Prostate gland (tissue), 2 donors: ENCODE measurements around the gene SORBS1. TPM values are rescaled to one million over a fixed set of nuclear protein-coding genes. Genes with fewer than 3 reads are reported as not detected.
A peak's percentile ranks its signal among the peaks of the same experiment; 100 is the strongest.

Source experiments
- DNase-seq: peaks from one replicate; pipeline ENCODE4 v3.0.0-alpha.2; 2019; ENCODE audit warnings: low spot score
- H3K27ac ChIP-seq, 2 donors: fragments of 200-600 bp; sonication (generic); 2 replicates each; pipeline ENCODE4 v1.5.1; 2017 to 2019
- H3K27me3 ChIP-seq: fragments of 200-600 bp; sonication (generic); replicated peaks from 2 replicates; pipeline ENCODE4 v1.5.1; 2019; ENCODE audit not compliant: insufficient read depth
- H3K36me3 ChIP-seq, 2 donors: fragments of 200-600 bp; sonication (generic); 1 replicate in 1 of 2; 2 replicates in 1 of 2; pipeline versions ENCODE4 v1.5.1 to v1.8.1; 2017 to 2019
- H3K4me1 ChIP-seq: fragments of 200-600 bp; sonication (generic); replicated peaks from 2 replicates; pipeline ENCODE4 v1.5.1; 2019
- H3K4me3 ChIP-seq, 2 donors: fragments of 200-600 bp; sonication (generic); 2 replicates each; pipeline ENCODE4 v1.5.1; 2017 to 2019
- H3K9me3 ChIP-seq: fragments of 200-600 bp; sonication (generic); 2 replicates; pipeline ENCODE4 v1.5.1; 2017
- POLR2A ChIP-seq: fragments of 450-650 bp; IDR thresholded peaks from one replicate; pipeline ENCODE4 v1.6.1; 2016; ENCODE audit warnings: antibody characterized with exemption, mild to moderate bottlenecking
- POLR2AphosphoS5 ChIP-seq: sonication (generic); formaldehyde crosslinking; IDR thresholded peaks from one replicate; pipeline ENCODE4 v1.6.1; 2017; ENCODE audit warnings: antibody characterized with exemption
- WGBS: methylation state at CpG from one replicate; pipeline ENCODE4 v1.1.5; 2018; 5-methylcytosine and 5-hydroxymethylcytosine counted together
- intact Hi-C: fragments of 100-400 bp; cut with DNase I; formaldehyde crosslinking; loops from one replicate; pipeline ENCODE4 v1.14.2; 2022
- total RNA-seq, 2 donors: library from RNA; depleted of rRNA; stranded (reverse); fragments of >200 nt; gene quantifications; one replicate each; pipeline ENCODE4 v1.1.0, GENCODE V29; 2016
- TF ChIP-seq, protein P1 (sequence below), 4 experiments: fragments of 200-600 bp in 2 of 4; fragments of 450-650 bp in 2 of 4; sonication (generic) in 2 of 4; IDR thresholded peaks; 1 replicate in 3 of 4; 2 replicates in 1 of 4; pipeline ENCODE4 v1.5.1; 2016 to 2019; ENCODE audit warnings: antibody characterized with exemption in 4 of 4, mild to moderate bottlenecking in 2 of 4, moderate library complexity in 2 of 4

SORBS1 gene
- total RNA-seq, 2 donors from 2014 or later: 84.6 to 189 TPM

DNA sequence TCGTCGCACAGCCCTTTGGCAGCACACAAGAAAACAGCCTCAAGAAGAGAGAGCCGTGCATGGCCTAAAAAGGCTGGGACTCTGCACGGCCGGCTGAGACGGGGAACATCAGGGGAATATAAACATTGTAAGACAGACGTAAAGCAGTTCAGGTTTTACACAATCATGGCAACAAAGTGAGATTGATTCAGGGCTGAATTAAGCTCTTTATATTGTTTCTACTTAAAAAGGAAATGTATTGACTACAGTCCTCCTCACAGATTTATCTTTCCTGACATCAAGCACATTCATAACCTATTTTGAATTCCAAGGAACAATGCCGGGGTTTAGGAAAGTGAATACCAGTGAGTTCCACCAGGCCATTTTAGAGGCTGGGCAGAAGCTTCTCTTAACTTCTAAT lies 25.2 kb downstream of the SORBS1 start:
- TF ChIP-seq, protein P1, sequence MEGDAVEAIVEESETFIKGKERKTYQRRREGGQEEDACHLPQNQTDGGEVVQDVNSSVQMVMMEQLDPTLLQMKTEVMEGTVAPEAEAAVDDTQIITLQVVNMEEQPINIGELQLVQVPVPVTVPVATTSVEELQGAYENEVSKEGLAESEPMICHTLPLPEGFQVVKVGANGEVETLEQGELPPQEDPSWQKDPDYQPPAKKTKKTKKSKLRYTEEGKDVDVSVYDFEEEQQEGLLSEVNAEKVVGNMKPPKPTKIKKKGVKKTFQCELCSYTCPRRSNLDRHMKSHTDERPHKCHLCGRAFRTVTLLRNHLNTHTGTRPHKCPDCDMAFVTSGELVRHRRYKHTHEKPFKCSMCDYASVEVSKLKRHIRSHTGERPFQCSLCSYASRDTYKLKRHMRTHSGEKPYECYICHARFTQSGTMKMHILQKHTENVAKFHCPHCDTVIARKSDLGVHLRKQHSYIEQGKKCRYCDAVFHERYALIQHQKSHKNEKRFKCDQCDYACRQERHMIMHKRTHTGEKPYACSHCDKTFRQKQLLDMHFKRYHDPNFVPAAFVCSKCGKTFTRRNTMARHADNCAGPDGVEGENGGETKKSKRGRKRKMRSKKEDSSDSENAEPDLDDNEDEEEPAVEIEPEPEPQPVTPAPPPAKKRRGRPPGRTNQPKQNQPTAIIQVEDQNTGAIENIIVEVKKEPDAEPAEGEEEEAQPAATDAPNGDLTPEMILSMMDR (IDR thresholded peaks at IDR 0.05): no peak
- TF ChIP-seq POLR2AphosphoS5: peak; percentile 63
- TF ChIP-seq POLR2A: no peak
- H3K4me1 ChIP-seq: no peaks in the 10 kb centered on the region
- peak; percentile 24 for DNase-seq
- H3K27ac ChIP-seq: peak overlapping the region; percentile 69 to 71
- H3K36me3 ChIP-seq: no peaks in the 10 kb centered on the region
- WGBS: 20% methylated on average over 8 of the region's 8 CpGs
- H3K27me3 ChIP-seq: no peaks in the 10 kb centered on the region
- H3K4me3 ChIP-seq: no peak overlapping the region
- no peaks in the 10 kb centered on the region for H3K9me3 ChIP-seq
- intact Hi-C loops: loop anchor here (5.0 kb wide), 1 partner anchor 59 kb away; no protein-coding TSS in a partner anchor

DNA sequence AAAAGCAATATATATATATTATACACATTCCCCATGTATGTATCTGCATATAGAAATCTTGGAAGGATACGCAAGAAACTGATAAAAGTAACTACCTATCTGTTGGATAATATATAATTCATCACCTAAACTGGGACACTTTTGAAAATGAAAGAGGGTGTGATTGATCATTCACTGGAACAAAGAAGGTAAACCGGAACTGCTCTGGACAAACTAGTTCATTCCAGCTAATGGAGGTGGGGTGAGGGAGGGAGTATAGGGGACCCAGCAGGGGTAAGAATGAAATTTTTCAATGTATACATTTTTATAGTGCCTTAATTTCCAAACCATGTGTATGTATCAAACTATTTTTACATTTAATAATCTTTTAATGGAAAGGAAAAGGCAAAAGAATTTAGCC lies 25.6 kb downstream of the SORBS1 start:
- Histone ChIP-seq H3K27me3 (no peaks in the 10 kb centered on the region), H3K4me1 (no peaks in the 10 kb centered on the region), H3K9me3 (no peaks in the 10 kb centered on the region), H3K36me3 (no peaks in the 10 kb centered on the region), H3K4me3 (no peak overlapping the region), H3K27ac (peak overlapping the region; percentile 69 to 71)
- WGBS: 59% methylated on average over 2 of the region's 2 CpGs
- DNase-seq: no peak
- TF ChIP-seq POLR2AphosphoS5 (no peak), POLR2A (no peak)
- TF ChIP-seq, protein P1 (IDR thresholded peaks at IDR 0.05): no peak
- intact Hi-C loops: loop anchor here (5.0 kb wide), 1 partner anchor 58 kb away; no protein-coding TSS in a partner anchor

DNA sequence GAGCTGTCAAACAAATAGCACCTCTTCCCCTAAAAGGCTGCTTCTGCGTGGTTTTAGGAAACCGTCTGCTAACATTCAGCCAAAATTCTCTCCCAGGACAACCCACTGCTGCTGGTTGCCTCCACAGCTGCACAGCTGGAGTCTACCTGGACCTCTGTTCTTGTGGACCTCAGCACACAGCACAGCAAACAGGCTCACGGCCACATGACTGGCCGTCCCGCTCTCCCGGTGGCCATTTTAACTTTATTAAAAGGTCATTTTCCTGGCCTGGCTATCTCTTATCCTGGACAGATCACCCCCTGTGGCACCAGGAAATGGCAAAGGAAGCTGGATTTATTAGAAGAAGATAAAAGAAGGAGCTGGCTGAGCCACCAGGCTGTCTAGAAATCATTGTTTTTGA lies 27.6 kb downstream of the SORBS1 start:
- intact Hi-C loops: no loop called here
- no peak for TF ChIP-seq POLR2AphosphoS5
- no peak for TF ChIP-seq POLR2A
- TF ChIP-seq, protein P1 (IDR thresholded peaks at IDR 0.05): no peak
- Histone ChIP-seq H3K9me3 (no peaks in the 10 kb centered on the region), H3K4me3 (no peak overlapping the region), H3K36me3 (no peaks in the 10 kb centered on the region), H3K4me1 (no peaks in the 10 kb centered on the region), H3K27ac (peak overlapping the region; percentile 69 to 71), H3K27me3 (no peaks in the 10 kb centered on the region)
- WGBS: 61% methylated on average over 6 of the region's 6 CpGs
- DNase-seq: no peak

DNA sequence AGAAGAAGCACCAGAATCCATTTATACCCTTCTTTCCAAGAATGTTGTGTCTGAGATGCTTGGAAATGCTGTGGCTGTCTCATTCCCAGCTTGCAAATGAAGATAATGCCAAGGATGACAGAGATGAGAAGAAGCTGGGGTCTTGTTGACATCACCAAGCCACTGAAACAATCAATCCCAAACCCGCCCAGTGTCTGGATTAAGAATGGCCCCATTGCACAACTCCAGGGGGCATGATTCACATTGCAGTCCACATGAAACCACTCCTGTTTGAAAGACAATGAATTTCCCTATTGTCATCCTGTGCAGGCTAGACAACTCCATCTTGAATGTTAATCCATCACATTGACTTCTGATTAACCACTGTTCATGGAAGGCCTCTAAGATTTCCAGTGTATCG lies 28.6 kb downstream of the SORBS1 start:
- 95% methylated on average over 2 of the region's 2 CpGs for WGBS
- no peaks in the 10 kb centered on the region for H3K27me3 ChIP-seq
- intact Hi-C loops: no loop called here
- DNase-seq: no peak
- H3K4me3 ChIP-seq: no peak overlapping the region
- H3K4me1 ChIP-seq: no peaks in the 10 kb centered on the region
- no peak for TF ChIP-seq POLR2A
- TF ChIP-seq, protein P1 (IDR thresholded peaks at IDR 0.05): no peak
- no peak for TF ChIP-seq POLR2AphosphoS5
- H3K27ac ChIP-seq: peak overlapping the region; percentile 69 to 71
- no peaks in the 10 kb centered on the region for H3K36me3 ChIP-seq
- no peaks in the 10 kb centered on the region for H3K9me3 ChIP-seq

- Histone ChIP-seq H3K4me1 (no peaks in the 10 kb centered on the region), H3K9me3 (no peaks in the 10 kb centered on the region), H3K27ac (peak overlapping the region; percentile 69 to 71), H3K27me3 (no peaks in the 10 kb centered on the region), H3K36me3 (no peaks in the 10 kb centered on the region), H3K4me3 (no peak overlapping the region)
- no peak for TF ChIP-seq POLR2A
- TF ChIP-seq, protein P1 (IDR thresholded peaks at IDR 0.05): no peak
- TF ChIP-seq POLR2AphosphoS5: no peak
- intact Hi-C loops: no loop called here
- 73% methylated on average over 2 of the region's 2 CpGs for WGBS
- DNase-seq: no peak
Measured at GRCh38 chr10:95531994-95532399, 29.2 kb downstream of the SORBS1 start.
